Bronchial epithelial cell (primary cell): Measurements from ENCODE around the gene CTR9. TPM values are rescaled to one million over a fixed set of nuclear protein-coding genes. Genes with fewer than 3 reads are reported as not detected.

Source experiments
- DNase-seq: peaks from one replicate; pipeline ENCODE4 v3.0.0-alpha.2; 2010; ENCODE audit warnings: low read depth
- FAIRE-seq: peaks from 2 replicates; lab custom pipeline; 2011; peaks lifted over from hg19 to GRCh38; lab: Jason Lieb, UNC
- H3K27me3 ChIP-seq: 2 replicates; pipeline ENCODE4 v1.5.1; 2011; ENCODE audit warnings: low read length; ENCODE audit not compliant: control insufficient read depth, insufficient read depth
- H3K36me3 ChIP-seq: 2 replicates; pipeline ENCODE4 v1.5.1; 2011; ENCODE audit warnings: low read length; ENCODE audit not compliant: control insufficient read depth, insufficient read depth
- H3K4me3 ChIP-seq: 2 replicates; pipeline ENCODE4 v1.5.1; 2011; ENCODE audit warnings: mild to moderate bottlenecking, low read depth, low read length, control low read depth
- total RNA-seq: library from RNA; depleted of rRNA; stranded (reverse); fragments of >200 nt; gene quantifications from 2 replicates; pipeline ENCODE4 v1.2.1, GENCODE V29; 2014
- TF ChIP-seq, protein P1 (sequence below): IDR thresholded peaks from 2 replicates; pipeline ENCODE4 v1.5.1; 2011; ENCODE audit warnings: mild to moderate bottlenecking, moderate library complexity, low read length, control low read depth, inconsistent platforms; ENCODE audit not compliant: insufficient read depth, severe bottlenecking

The CTR9 gene
- total RNA-seq, 1 donor from 2014 or later, result 16.8 TPM

GRCh38 chr11:10725114-10725906, 25.7 kb upstream of the CTR9 start:
- H3K4me3 ChIP-seq, result no peak overlapping the region
- TF ChIP-seq, protein P1, sequence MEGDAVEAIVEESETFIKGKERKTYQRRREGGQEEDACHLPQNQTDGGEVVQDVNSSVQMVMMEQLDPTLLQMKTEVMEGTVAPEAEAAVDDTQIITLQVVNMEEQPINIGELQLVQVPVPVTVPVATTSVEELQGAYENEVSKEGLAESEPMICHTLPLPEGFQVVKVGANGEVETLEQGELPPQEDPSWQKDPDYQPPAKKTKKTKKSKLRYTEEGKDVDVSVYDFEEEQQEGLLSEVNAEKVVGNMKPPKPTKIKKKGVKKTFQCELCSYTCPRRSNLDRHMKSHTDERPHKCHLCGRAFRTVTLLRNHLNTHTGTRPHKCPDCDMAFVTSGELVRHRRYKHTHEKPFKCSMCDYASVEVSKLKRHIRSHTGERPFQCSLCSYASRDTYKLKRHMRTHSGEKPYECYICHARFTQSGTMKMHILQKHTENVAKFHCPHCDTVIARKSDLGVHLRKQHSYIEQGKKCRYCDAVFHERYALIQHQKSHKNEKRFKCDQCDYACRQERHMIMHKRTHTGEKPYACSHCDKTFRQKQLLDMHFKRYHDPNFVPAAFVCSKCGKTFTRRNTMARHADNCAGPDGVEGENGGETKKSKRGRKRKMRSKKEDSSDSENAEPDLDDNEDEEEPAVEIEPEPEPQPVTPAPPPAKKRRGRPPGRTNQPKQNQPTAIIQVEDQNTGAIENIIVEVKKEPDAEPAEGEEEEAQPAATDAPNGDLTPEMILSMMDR, result no peak
- peak; percentile 75 for FAIRE-seq
- peaks cover 4% of the 10 kb centered on the region for H3K27me3 ChIP-seq
- H3K36me3 ChIP-seq, result no peaks in the 10 kb centered on the region
- peak; percentile 94 for DNase-seq

DNA sequence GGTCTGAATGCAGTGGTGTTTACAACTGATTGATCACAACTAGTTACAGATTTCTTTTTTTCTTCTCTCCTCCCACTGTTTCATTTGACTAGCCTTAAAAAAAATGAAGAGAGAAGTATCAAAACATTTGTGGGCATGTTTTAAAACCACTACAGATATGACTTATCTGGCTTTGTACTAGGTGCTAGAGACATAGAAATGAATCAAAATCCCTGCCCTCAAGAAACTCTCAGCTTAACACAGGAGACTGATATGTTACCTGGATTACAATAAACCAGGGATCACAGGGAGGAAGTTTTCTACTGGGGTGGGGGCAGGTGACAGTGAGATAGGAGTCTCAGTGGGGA, 25.2 kb upstream of the CTR9 start:
- no peaks in the 10 kb centered on the region for H3K36me3 ChIP-seq
- H3K27me3 ChIP-seq, result peaks cover 4% of the 10 kb centered on the region
- no peak overlapping the region for H3K4me3 ChIP-seq
- DNase-seq (no peak), FAIRE-seq (no peak)
- TF ChIP-seq, protein P1, result no peak

DNA sequence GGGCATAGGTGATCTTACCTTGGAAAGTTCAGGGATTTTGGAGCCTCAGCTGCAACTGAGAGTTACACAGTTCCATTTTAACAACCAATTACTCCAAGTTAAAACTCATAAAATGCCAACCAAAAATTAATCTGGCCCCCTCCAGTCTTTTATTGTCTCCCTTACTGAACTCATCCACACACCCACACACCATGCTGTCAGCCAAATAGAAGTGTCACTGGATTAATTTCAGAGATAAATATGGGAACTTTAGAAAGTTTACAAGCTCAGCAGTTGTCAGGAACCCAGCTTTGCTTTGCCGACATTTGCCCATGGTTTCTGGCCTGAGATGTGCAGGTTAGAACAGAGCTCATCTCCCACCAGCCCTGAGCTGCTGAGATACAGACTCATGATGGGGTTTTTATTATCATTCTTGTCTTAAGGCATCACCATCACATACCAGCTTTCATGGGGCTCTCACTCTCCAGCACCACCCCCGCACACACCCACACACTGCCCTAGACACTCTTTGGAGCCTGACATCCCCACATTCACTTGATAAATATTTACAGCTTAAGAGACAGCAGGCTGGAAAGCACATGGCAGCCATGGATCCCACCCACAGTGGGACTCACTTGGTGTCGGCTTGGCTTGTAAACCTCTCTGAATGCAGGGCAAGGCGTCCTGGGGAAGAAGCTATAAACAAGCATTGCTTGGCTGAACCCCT, 23.7 kb upstream of the CTR9 start:
- Histone ChIP-seq H3K27me3 (peaks cover 4% of the 10 kb centered on the region), H3K36me3 (no peaks in the 10 kb centered on the region), H3K4me3 (no peak overlapping the region)
- FAIRE-seq, result no peak
- DNase-seq, result no peak
- TF ChIP-seq, protein P1, result no peak

DNA sequence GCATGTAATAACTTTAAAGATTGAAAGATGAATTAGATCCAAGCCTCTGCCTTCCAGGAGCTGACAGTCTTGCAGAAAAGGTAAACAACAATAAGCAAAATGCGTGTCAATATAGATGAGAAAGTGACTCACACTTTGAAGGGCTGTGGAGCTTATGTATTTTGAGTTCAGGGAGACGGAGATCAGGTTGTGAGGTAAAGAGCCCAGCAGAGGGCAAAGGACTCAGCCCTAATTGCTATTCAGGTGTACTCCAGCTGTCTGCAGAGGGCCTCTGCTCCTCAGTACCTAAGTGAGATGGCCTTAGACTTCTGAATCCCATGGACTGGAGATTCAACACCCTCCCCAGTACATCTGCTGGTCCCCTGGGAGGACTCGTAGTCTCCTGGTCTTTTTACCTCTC, 22.9 kb upstream of the CTR9 start:
- FAIRE-seq (no peak), DNase-seq (no peak)
- Histone ChIP-seq H3K36me3 (no peaks in the 10 kb centered on the region), H3K27me3 (peaks cover 4% of the 10 kb centered on the region), H3K4me3 (no peak overlapping the region)
- TF ChIP-seq, protein P1, result no peak

DNA sequence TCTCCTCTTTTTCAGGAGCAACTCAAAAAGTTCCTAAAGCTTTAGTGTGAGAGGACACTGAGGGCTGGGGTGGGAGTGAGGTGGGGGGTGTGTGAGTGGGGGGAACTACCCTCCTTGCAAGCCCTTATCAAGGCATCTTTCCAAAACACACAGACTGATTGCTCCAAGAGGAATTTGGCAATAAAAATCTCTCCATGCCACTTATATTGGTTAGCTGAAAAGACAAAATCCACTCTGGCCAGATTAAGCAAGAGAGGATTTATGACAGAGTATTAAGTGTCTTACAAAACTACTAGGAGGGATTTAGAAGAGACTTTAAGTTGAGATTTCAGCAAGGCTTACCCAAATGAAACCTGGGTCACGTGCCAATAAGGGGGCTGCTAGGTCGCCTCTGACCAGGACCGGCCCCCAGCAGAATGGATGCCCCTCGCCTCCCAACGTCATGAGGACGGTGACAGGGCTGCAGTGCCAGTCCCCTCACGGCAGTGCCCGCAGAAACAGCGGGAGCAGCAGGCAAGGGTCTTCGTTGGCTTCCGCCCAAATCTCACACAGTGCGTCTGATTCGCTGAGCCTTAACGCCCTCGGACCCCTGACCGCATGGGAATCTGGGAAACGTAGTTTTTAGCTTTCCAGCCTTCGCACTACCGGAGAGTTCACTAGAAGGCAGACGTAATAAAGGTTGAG, 22.1 kb upstream of the CTR9 start:
- Histone ChIP-seq H3K27me3 (peaks cover 4% of the 10 kb centered on the region), H3K36me3 (no peaks in the 10 kb centered on the region), H3K4me3 (no peak overlapping the region)
- DNase-seq (no peak), FAIRE-seq (no peak)
- TF ChIP-seq, protein P1, result no peak
